ENCODE data around the gene TTC8. TPM values are rescaled to one million over a fixed set of nuclear protein-coding genes. Genes with fewer than 3 reads are reported as not detected.

TTC8 gene
- total RNA-seq, 2 donors from 2014 or later, result 11.2 to 16.3 TPM

GRCh38 chr14:88910386-88910785 lies 85.9 kb downstream of the TTC8 start:
- WGBS, 2 donors, result 82 to 88% methylated on average over 3 to 6 of the region's 6 CpGs
- no peaks in the 10 kb centered on the region for H3K36me3 ChIP-seq (replicated peaks in 1 of 2; ENCODE audit: insufficient read depth in 1 of 2, low read depth in 2 of 2)
- no peaks in the 10 kb centered on the region for H3K4me1 ChIP-seq
- TF ChIP-seq POLR2A (IDR thresholded peaks at IDR 0.05) (no peak), CTCF (IDR thresholded peaks at IDR 0.05) (no peak)
- no peak overlapping the region for H3K27ac ChIP-seq
- H3K9me3 ChIP-seq, result peaks cover 0 to 7% (median 0%) of the 10 kb centered on the region in 3 donors
- no peak for DNase-seq
- intact Hi-C loops (cut with DNase I), result no loop called here
- no peaks in the 10 kb centered on the region for H3K27me3 ChIP-seq
- no peak for ATAC-seq
- no peak overlapping the region for H3K4me3 ChIP-seq

GRCh38 chr14:88911809-88912208 lies 87.4 kb downstream of the TTC8 start:
- Histone ChIP-seq H3K27ac (no peak overlapping the region), H3K4me3 (no peak overlapping the region), H3K9me3 (peaks cover 0 to 7% (median 0%) of the 10 kb centered on the region in 3 donors), H3K27me3 (no peaks in the 10 kb centered on the region), H3K4me1 (no peaks in the 10 kb centered on the region), H3K36me3 (replicated peaks in 1 of 2; ENCODE audit: insufficient read depth in 1 of 2, low read depth in 2 of 2) (no peaks in the 10 kb centered on the region)
- intact Hi-C loops (cut with DNase I), result no loop called here
- no peak for ATAC-seq
- WGBS, 2 donors, result 68 to 71% methylated on average over 4 of the region's 4 CpGs
- DNase-seq, result no peak
- TF ChIP-seq CTCF (IDR thresholded peaks at IDR 0.05), result no peak
- TF ChIP-seq POLR2A (IDR thresholded peaks at IDR 0.05), result no peak

- H3K27me3 ChIP-seq, result no peaks in the 10 kb centered on the region
- no peak overlapping the region for H3K4me3 ChIP-seq
- ATAC-seq (no peak), DNase-seq (no peak)
- TF ChIP-seq CTCF (IDR thresholded peaks at IDR 0.05) (no peak), POLR2A (IDR thresholded peaks at IDR 0.05) (no peak)
- WGBS, 2 donors, result 52 to 57% methylated on average over 4 of the region's 4 CpGs
- no peak overlapping the region for H3K27ac ChIP-seq
- intact Hi-C loops (cut with DNase I), result no loop called here
- no peaks in the 10 kb centered on the region for H3K4me1 ChIP-seq
- H3K9me3 ChIP-seq, result no peaks in the 10 kb centered on the region
- no peaks in the 10 kb centered on the region for H3K36me3 ChIP-seq (replicated peaks in 1 of 2; ENCODE audit: insufficient read depth in 1 of 2, low read depth in 2 of 2)
Observed at GRCh38 chr14:88914956-88915355, 90.5 kb downstream of the TTC8 start.

- intact Hi-C loops (cut with DNase I), result no loop called here
- Histone ChIP-seq H3K9me3 (no peaks in the 10 kb centered on the region), H3K27me3 (no peaks in the 10 kb centered on the region), H3K27ac (no peak overlapping the region), H3K4me3 (no peak overlapping the region), H3K4me1 (no peaks in the 10 kb centered on the region), H3K36me3 (replicated peaks in 1 of 2; ENCODE audit: insufficient read depth in 1 of 2, low read depth in 2 of 2) (no peaks in the 10 kb centered on the region)
- TF ChIP-seq POLR2A (IDR thresholded peaks at IDR 0.05), result no peak
- TF ChIP-seq CTCF (IDR thresholded peaks at IDR 0.05), result no peak
- ATAC-seq (no peak), DNase-seq (no peak)
- 52 to 55% methylated on average over 3 of the region's 3 CpGs for WGBS, 2 donors
Observed at GRCh38 chr14:88919502-88919901, 95.1 kb downstream of the TTC8 start.

Small RNA genes within 50 kb of the gene (small RNA-seq; reads per million reads assigned to genes)
- gene RF00019 (not detected), gene RNU4-92P (not detected)

Other genes with a start within 250 kb of the TTC8 start
- 1 to 10 TPM; 2.9 to 3.3 TPM for gene EML5, start 31.7 kb upstream of the TTC8 start, total RNA-seq